Measurements from ENCODE around the gene VPS9D1. TPM values are rescaled to one million over a fixed set of nuclear protein-coding genes. Genes with fewer than 3 reads are reported as not detected.

VPS9D1 gene
- total RNA-seq, 1 experiment from 2014 or later, result 4.2 TPM

DNA sequence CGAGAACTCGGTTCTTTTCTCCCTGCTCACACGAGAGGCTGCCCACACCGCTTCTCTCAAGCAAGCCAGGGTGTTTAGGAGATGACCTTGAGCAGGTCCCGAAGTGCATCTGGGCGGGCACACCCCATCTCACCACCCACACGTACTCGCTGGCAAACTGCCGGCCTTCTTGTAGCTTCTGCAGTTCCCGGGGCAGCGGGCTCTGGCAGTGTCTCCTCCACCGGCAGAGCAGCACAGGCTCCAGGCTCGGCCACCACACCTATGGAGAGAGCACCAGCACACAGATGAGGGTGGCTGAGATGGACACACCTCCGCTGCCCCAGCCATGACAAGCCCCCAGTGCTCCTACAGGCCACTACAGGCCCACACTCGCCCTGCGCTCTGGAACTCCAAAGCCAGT, 24.1 kb upstream of the VPS9D1 start:
- TF ChIP-seq USF2 (CRISPR knock-in tag; IDR thresholded peaks at IDR 0.05), result no peak
- TF ChIP-seq ZSCAN18 (CRISPR knock-in tag; IDR thresholded peaks at IDR 0.05), result no peak
- no peak for TF ChIP-seq NFE2L1 (CRISPR knock-in tag; IDR thresholded peaks at IDR 0.05)
- TF ChIP-seq GRHL2 (CRISPR knock-in tag; IDR thresholded peaks at IDR 0.05; ENCODE audit: insufficient replicate concordance, severe bottlenecking), result no peak
- TF ChIP-seq STAT6 (CRISPR knock-in tag; conservative IDR thresholded peaks at IDR 0.05; ENCODE audit: low read depth), result no peak
- no peak for TF ChIP-seq RORB (CRISPR knock-in tag; IDR thresholded peaks at IDR 0.05)
- TF ChIP-seq GTF2I (CRISPR knock-in tag; conservative IDR thresholded peaks at IDR 0.05), result no peak
- TF ChIP-seq ZNF671 (CRISPR knock-in tag; IDR thresholded peaks at IDR 0.05), result no peak
- TF ChIP-seq, protein P1, sequence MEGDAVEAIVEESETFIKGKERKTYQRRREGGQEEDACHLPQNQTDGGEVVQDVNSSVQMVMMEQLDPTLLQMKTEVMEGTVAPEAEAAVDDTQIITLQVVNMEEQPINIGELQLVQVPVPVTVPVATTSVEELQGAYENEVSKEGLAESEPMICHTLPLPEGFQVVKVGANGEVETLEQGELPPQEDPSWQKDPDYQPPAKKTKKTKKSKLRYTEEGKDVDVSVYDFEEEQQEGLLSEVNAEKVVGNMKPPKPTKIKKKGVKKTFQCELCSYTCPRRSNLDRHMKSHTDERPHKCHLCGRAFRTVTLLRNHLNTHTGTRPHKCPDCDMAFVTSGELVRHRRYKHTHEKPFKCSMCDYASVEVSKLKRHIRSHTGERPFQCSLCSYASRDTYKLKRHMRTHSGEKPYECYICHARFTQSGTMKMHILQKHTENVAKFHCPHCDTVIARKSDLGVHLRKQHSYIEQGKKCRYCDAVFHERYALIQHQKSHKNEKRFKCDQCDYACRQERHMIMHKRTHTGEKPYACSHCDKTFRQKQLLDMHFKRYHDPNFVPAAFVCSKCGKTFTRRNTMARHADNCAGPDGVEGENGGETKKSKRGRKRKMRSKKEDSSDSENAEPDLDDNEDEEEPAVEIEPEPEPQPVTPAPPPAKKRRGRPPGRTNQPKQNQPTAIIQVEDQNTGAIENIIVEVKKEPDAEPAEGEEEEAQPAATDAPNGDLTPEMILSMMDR (IDR thresholded peaks at IDR 0.05), result no peak
- TF ChIP-seq PREB (CRISPR knock-in tag; IDR thresholded peaks at IDR 0.05; ENCODE audit: borderline replicate concordance), result no peak
- TF ChIP-seq, protein P2, sequence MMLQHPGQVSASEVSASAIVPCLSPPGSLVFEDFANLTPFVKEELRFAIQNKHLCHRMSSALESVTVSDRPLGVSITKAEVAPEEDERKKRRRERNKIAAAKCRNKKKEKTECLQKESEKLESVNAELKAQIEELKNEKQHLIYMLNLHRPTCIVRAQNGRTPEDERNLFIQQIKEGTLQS (CRISPR knock-in tag; conservative IDR thresholded peaks at IDR 0.05), result no peak
- TF ChIP-seq SMAD4 (CRISPR knock-in tag; IDR thresholded peaks at IDR 0.05), result no peak
- TF ChIP-seq CBFB (CRISPR knock-in tag; IDR thresholded peaks at IDR 0.05; ENCODE audit: low read depth), result no peak
- no peak for TF ChIP-seq ERG (CRISPR knock-in tag; IDR thresholded peaks at IDR 0.05)
- no peak for TF ChIP-seq EMX1 (CRISPR knock-in tag; IDR thresholded peaks at IDR 0.05)
- no peak for TF ChIP-seq TEAD1 (CRISPR knock-in tag; IDR thresholded peaks at IDR 0.05)
- TF ChIP-seq SMAD3 (CRISPR knock-in tag; IDR thresholded peaks at IDR 0.05; ENCODE audit: borderline replicate concordance), result no peak
- TF ChIP-seq, protein P3, sequence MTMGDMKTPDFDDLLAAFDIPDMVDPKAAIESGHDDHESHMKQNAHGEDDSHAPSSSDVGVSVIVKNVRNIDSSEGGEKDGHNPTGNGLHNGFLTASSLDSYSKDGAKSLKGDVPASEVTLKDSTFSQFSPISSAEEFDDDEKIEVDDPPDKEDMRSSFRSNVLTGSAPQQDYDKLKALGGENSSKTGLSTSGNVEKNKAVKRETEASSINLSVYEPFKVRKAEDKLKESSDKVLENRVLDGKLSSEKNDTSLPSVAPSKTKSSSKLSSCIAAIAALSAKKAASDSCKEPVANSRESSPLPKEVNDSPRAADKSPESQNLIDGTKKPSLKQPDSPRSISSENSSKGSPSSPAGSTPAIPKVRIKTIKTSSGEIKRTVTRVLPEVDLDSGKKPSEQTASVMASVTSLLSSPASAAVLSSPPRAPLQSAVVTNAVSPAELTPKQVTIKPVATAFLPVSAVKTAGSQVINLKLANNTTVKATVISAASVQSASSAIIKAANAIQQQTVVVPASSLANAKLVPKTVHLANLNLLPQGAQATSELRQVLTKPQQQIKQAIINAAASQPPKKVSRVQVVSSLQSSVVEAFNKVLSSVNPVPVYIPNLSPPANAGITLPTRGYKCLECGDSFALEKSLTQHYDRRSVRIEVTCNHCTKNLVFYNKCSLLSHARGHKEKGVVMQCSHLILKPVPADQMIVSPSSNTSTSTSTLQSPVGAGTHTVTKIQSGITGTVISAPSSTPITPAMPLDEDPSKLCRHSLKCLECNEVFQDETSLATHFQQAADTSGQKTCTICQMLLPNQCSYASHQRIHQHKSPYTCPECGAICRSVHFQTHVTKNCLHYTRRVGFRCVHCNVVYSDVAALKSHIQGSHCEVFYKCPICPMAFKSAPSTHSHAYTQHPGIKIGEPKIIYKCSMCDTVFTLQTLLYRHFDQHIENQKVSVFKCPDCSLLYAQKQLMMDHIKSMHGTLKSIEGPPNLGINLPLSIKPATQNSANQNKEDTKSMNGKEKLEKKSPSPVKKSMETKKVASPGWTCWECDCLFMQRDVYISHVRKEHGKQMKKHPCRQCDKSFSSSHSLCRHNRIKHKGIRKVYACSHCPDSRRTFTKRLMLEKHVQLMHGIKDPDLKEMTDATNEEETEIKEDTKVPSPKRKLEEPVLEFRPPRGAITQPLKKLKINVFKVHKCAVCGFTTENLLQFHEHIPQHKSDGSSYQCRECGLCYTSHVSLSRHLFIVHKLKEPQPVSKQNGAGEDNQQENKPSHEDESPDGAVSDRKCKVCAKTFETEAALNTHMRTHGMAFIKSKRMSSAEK (CRISPR knock-in tag; IDR thresholded peaks at IDR 0.05; ENCODE audit: borderline replicate concordance), result no peak
- no peak for ATAC-seq
- Mint-ChIP-seq H3K4me1 (no peaks in the 10 kb centered on the region), H3K27ac (no peak overlapping the region), H3K27me3 (ENCODE audit: low read depth) (no peaks in the 10 kb centered on the region), H3K9me3 (no peaks in the 10 kb centered on the region), H3K36me3 (peaks cover 72% of the 10 kb centered on the region), H3K4me3 (no peak overlapping the region)
- POLR2A ChIA-PET, result no interaction called here
- DNase-seq (ENCODE audit: low spot score), result no peak
- CTCF ChIA-PET, result interaction anchor here (2.1 kb wide), 1 partner anchor 39 kb away, joined by 5 read pairs; no protein-coding TSS in a partner anchor

All from WTC11 (cell line).